Parietal lobe (tissue), 2 donors: ENCODE measurements around the gene MDH2. TPM values are rescaled to one million over a fixed set of nuclear protein-coding genes. Genes with fewer than 3 reads are reported as not detected.

Experiments
- small RNA-seq: library from RNA; depleted of rRNA; stranded (forward); fragments of <200 nt; gene quantifications from one replicate; pipeline ENCODE3, GENCODE V24; 2014; ENCODE audit warnings: low replicate concordance
- total RNA-seq: library from RNA; depleted of rRNA; stranded (reverse); fragments of >200 nt; gene quantifications from one replicate; pipeline ENCODE4 v1.2.3, GENCODE V29; 2014

Gene MDH2
- 41.6 TPM for total RNA-seq

GRCh38 chr7:76047811-76048667, at the start of gene MDH2, which contains the start of gene STYXL1:
TSS of gene MDH2 (plus strand) at chr7:76048106. CDS start at chr7:76048161, 55 bp downstream.
TSS of gene STYXL1 (minus strand) at chr7:76048000. CDS start at chr7:76030523, 17,477 bp downstream.

Small RNA genes lying within 50 kb of the gene (small RNA-seq; reads per million reads assigned to genes)
- gene RNU6-863P: not detected

Other genes starting within 250 kb of the MDH2 start
- not detected for gene CCL24, start 234.3 kb upstream of the MDH2 start, total RNA-seq
- gene RHBDD2, start 169.1 kb upstream of the MDH2 start, total RNA-seq: 38.5 TPM
- 53.5 TPM for gene POR, start 133.0 kb upstream of the MDH2 start, total RNA-seq
- 23.2 TPM for gene TMEM120A, start 53.5 kb upstream of the MDH2 start, total RNA-seq
- gene STYXL1, start 106 bp upstream of the MDH2 start, total RNA-seq: 16.0 TPM
- 16.9 TPM for gene SRRM3, start 153.8 kb downstream of the MDH2 start, total RNA-seq